ENCODE data around the gene AMACR. TPM values are rescaled to one million over a fixed set of nuclear protein-coding genes. Genes with fewer than 3 reads are reported as not detected.

Gene AMACR
- total RNA-seq, 1 donor: 19.1 TPM

GRCh38 chr5:33941090-33941489 lies 66.8 kb downstream of the AMACR start:
- no peak overlapping the region for H3K4me3 ChIP-seq (ENCODE audit: low read depth, low read length)
- TF ChIP-seq CTCF (IDR thresholded peaks at IDR 0.05; ENCODE audit: insufficient read depth, low read length): no peak

GRCh38 chr5:33939556-33940262 lies 68.1 kb downstream of the AMACR start:
- TF ChIP-seq CTCF (IDR thresholded peaks at IDR 0.05; ENCODE audit: insufficient read depth, low read length): no peak
- DNase-seq (ENCODE audit: low read depth): peak; percentile 41
- H3K4me3 ChIP-seq (ENCODE audit: low read depth, low read length): no peak overlapping the region

More at GRCh38 chr5:33941090-33941489, 66.8 kb downstream of the AMACR start:
- DNase-seq (ENCODE audit: low read depth): no peak

GRCh38 chr5:33938881-33939280 lies 69.0 kb downstream of the AMACR start:
- DNase-seq (ENCODE audit: low read depth): no peak
- no peak for TF ChIP-seq CTCF (IDR thresholded peaks at IDR 0.05; ENCODE audit: insufficient read depth, low read length)
- no peak overlapping the region for H3K4me3 ChIP-seq (ENCODE audit: low read depth, low read length)

GRCh38 chr5:33938507-33938796 lies 69.4 kb downstream of the AMACR start:
- no peak for TF ChIP-seq CTCF (IDR thresholded peaks at IDR 0.05; ENCODE audit: insufficient read depth, low read length)
- H3K4me3 ChIP-seq (ENCODE audit: low read depth, low read length): no peak overlapping the region
- DNase-seq (ENCODE audit: low read depth): no peak

- no peak for TF ChIP-seq CTCF (IDR thresholded peaks at IDR 0.05; ENCODE audit: insufficient read depth, low read length)
- no peak for DNase-seq (ENCODE audit: low read depth)
- no peak overlapping the region for H3K4me3 ChIP-seq (ENCODE audit: low read depth, low read length)
These were observed 69.9 kb downstream of the AMACR start for GRCh38 chr5:33937707-33938506.

GRCh38 chr5:33937017-33937706 lies 70.7 kb downstream of the AMACR start:
- peak overlapping the region; percentile 72 for H3K4me3 ChIP-seq (ENCODE audit: low read depth, low read length)
- DNase-seq (ENCODE audit: low read depth): no peak
- no peak for TF ChIP-seq CTCF (IDR thresholded peaks at IDR 0.05; ENCODE audit: insufficient read depth, low read length)

All from fibroblast of the aortic adventitia (primary cell).